CD4-positive, alpha-beta T cell treated with Interleukin-2 at 100 ng/mL for 4 hours (primary cell): Measurements from ENCODE around the gene PPM1E.
"Not testable (repeated sequence)": the region's sequence is repeated elsewhere in the genome, so short reads cannot be mapped to it uniquely, and the experiment has no call there.

Experiments
- DNase-seq: peaks from one replicate; pipeline ENCODE4 v3.0.0-alpha.2; 2020; ENCODE audit warnings: low spot score

Gene PPM1E

GRCh38 chr17:58947824-58948223, 192.2 kb downstream of the PPM1E start:
- no peak for DNase-seq

DNA sequence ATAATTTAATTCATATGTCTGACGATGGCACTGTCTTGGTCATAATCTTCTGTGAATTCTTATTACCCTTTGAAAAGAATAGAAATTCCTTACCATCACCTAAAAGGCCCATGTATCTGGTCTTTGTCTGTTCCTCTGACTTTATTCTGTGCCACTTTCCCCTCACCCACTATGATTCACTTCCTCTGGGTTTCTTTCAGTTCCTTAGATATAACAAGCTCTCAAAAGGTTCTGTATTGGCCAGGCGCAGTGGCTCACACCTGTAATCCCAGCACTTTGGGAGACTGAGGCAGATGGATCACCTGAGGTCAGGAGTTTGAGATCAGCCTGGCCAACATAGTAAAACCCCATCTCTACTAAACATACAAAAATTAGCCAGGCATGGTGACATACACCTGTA, 198.7 kb downstream of the PPM1E start:
- DNase-seq: not testable (repeated sequence)

DNA sequence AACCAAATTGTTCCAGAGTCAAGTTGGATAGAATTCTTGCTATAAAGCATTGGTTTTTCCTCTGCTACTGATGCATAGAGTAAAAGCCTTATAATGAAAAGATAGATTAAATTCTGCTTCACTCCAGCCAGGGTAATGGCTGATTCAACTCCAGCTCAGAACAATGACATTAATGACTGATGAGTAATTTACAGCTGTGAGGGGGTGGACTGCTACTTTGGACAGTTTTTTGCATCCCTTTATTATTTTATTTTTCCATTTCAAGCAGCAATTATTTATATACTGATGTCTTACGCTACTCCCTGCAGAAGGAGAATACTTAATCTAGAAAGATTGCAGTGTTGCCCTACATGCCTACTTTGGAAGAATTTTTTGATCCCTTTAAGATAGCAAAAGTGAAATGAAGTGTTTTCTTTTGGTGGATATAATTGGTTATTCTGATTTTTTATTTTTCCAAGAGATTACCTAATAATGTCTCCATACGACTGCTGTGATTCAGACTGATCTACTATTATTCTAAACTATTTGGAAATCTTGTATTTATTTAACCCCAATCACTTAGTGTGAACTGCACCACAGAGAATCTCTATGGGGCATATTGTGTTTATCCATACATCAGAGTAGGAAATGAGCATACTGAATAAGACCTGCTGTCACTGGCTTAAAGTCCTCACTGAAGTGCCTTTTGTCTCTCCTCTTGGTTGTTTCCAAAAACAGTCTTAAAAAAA, 201.5 kb downstream of the PPM1E start:
- no peak for DNase-seq

DNA sequence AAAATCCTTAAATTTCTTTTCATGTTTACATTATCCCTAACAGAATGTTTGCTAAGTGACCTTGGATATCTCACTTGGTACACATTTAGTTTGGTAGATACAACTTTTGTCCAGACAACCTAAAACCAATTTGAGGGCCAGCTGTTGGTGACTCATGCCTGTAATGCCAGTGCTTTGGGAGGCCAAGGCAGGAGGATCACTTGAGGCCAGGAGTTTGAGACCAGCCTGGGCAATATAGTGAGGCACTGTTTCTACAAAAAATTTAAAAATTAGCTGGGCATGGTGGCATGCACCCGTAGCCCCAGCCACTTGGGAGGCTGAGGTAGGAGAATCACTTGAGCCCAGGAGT, 202.0 kb downstream of the PPM1E start:
- not testable (repeated sequence) for DNase-seq

DNA sequence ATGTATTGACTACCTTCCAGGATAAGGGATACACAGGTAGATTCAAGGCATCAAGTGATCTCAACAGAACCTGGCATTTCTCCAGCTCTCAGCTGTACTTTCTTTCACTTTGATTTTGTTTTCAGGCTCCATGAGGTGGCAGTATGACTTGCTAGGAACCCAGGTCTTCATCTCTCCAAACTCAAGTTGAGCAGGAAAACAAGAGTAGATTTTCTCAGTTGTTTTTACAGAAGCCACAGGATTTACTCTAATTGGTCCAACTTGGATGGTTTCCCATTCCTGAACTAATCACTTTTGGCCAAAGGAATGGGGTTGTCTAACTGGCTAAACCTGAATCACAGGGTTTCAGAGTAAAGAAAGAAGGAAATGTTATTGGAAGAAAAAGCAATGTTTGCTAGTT, 204.4 kb downstream of the PPM1E start:
- DNase-seq: no peak

GRCh38 chr17:58965221-58965620, 209.6 kb downstream of the PPM1E start:
- DNase-seq: no peak

- DNase-seq: no peak
Observed at GRCh38 chr17:58966208-58966607, 210.6 kb downstream of the PPM1E start.

- DNase-seq: no peak
Observed at GRCh38 chr17:58968426-58969061, 212.9 kb downstream of the PPM1E start.

GRCh38 chr17:58969156-58969555, 213.5 kb downstream of the PPM1E start:
- no peak for DNase-seq

DNA sequence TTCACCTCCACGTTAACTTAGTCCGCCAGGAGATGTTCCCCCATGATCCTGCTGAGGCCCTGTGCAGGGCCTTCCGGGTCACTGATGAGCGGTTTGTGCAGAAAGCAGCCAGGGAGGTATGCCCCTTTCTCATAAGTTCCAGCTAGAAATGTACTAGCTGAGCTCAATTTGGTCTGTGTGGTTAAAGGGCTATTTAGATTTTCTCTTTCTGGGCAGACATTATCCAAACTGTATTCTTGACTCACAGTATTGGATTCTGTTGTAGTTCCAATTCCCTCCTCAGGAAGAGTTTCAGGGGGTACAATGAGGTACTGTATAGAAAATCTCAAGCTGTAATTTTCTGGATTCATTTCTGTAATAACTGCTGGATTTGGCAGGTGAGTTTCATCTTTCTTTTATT, 214.0 kb downstream of the PPM1E start:
- no peak for DNase-seq

- no peak for DNase-seq
Observed at GRCh38 chr17:58970609-58971450, 215.2 kb downstream of the PPM1E start.

GRCh38 chr17:58974354-58974753, 218.7 kb downstream of the PPM1E start:
- no peak for DNase-seq

GRCh38 chr17:58976541-58976940, 220.9 kb downstream of the PPM1E start:
- no peak for DNase-seq

- DNase-seq: no peak
Observed at GRCh38 chr17:58980706-58981481, 225.2 kb downstream of the PPM1E start.

DNA sequence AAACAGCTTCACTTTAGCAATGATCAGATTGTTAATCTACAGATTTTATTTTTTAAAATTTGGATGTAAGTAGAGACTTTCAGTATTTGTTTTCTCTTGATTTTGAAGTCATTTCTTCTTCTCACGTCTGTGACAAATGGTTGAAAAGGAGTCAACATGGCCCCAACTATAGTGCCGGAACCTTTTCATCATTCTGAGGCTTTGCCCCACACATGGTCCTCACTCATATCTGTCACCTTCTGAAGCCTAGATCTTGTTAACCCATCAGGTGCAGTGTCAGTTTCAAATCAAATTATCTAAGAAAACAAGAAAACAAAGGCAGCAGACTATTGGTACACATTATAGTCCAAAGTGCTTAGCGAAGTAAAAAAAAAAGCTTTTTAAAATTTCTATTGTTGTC, 227.0 kb downstream of the PPM1E start:
- DNase-seq: no peak

DNA sequence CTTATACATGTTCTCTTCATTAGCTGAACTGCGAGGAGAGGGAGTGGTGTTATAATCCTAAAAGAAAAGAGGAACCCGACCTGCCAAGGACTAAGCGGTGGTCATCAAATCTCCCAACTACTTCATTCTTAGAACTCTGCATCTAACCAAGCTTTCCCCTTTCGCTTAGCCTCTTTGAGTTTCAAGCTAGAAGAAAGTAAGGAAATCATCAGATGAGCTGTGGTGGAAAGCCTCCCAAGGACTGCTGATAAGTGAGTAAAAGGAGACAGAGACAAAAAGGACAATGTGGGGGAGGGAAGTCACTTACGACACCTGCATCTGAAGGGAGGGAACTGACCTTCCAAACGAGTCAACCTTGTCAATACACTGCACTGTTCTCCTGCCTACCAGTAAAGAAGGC, 229.7 kb downstream of the PPM1E start:
- no peak for DNase-seq

DNA sequence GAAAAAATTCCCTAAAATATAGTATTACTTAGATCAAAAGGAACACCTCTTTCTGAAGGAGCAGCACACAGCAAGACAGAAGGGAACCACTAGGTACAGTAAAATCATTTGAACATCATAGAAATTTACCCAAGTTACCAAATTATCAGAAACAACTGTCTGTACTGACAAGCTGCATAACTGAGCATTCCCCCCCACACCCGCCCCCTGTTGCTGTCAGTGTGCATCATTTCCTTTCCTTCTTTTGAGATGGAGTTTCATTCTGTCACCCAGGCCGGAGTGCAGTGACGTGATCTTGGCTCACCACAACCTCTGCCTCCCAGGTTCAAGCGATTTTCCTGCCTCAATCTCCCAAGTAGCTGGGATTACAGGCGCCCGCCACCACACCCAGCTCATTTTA, 230.3 kb downstream of the PPM1E start:
- no peak for DNase-seq

- no peak for DNase-seq
Observed at GRCh38 chr17:58989629-58990028, 234.0 kb downstream of the PPM1E start.

- DNase-seq: no peak
Observed at GRCh38 chr17:58991718-58992331, 236.2 kb downstream of the PPM1E start.

DNA sequence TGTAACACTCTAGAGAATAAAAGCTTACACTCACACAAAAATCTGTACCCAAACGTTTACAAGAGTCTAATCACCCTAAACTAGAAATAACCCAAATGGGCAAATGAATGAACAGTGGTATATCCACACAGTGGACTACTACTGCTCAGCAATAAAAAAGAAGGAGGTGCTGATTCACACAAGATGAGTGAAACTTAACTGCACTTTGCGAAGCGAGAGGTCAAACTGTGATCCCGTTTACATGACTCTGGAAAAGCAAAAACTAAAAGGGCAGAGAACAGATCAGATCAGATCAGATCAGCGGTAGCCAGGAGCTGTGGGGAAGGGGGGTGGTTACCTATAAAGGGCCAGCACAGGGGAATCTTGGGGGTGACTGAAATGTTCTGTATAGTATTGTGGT, 237.7 kb downstream of the PPM1E start:
- DNase-seq: no peak

- no peak for DNase-seq
Observed at GRCh38 chr17:58995247-58995940, 239.7 kb downstream of the PPM1E start.
